ENCODE data around the gene TP63.

Gene TP63

GRCh38 chr3:189632242-189632641, 1.1 kb downstream of the TP63 start:
- no peak overlapping the region for H3K4me3 ChIP-seq (replicated peaks in 1 of 2; ENCODE audit: low read depth in 2 of 2, low read length in 2 of 2)
- TF ChIP-seq, protein P1, sequence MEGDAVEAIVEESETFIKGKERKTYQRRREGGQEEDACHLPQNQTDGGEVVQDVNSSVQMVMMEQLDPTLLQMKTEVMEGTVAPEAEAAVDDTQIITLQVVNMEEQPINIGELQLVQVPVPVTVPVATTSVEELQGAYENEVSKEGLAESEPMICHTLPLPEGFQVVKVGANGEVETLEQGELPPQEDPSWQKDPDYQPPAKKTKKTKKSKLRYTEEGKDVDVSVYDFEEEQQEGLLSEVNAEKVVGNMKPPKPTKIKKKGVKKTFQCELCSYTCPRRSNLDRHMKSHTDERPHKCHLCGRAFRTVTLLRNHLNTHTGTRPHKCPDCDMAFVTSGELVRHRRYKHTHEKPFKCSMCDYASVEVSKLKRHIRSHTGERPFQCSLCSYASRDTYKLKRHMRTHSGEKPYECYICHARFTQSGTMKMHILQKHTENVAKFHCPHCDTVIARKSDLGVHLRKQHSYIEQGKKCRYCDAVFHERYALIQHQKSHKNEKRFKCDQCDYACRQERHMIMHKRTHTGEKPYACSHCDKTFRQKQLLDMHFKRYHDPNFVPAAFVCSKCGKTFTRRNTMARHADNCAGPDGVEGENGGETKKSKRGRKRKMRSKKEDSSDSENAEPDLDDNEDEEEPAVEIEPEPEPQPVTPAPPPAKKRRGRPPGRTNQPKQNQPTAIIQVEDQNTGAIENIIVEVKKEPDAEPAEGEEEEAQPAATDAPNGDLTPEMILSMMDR (IDR thresholded peaks at IDR 0.05; ENCODE audit: low read depth, low read length): no peak
- DNase-seq (ENCODE audit: low read depth in 2 of 2): no peak

DNA sequence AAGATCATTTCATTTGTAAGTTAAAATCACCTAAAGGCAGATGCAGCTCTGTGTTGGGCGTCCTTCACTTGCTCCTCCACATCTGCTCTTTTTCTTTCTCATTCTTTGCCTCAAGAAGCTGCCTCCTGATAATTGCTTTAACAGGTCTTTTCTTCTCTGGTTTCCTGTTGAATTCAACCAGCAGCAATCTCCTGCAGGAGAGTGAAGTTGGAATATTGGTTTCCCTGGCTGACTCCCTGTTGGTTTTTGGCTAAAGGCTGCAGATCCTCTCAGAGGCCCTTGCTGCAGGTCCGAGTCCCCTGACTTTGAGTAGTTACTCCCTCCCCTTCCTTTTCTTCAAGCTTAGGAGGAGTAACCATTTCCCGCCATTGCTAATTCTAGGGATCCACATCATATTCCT, 4.2 kb downstream of the TP63 start:
- DNase-seq (ENCODE audit: low read depth in 2 of 2): no peak
- no peak overlapping the region for H3K4me3 ChIP-seq (replicated peaks in 1 of 2; ENCODE audit: low read depth in 2 of 2, low read length in 2 of 2)
- TF ChIP-seq, protein P1 (IDR thresholded peaks at IDR 0.05; ENCODE audit: low read depth, low read length): no peak

- no peak for DNase-seq (ENCODE audit: low read depth in 2 of 2)
- no peak overlapping the region for H3K4me3 ChIP-seq (replicated peaks in 1 of 2; ENCODE audit: low read depth in 2 of 2, low read length in 2 of 2)
- TF ChIP-seq, protein P1 (IDR thresholded peaks at IDR 0.05; ENCODE audit: low read depth, low read length): no peak
These were observed 4.9 kb downstream of the TP63 start for GRCh38 chr3:189636048-189636447.

DNA sequence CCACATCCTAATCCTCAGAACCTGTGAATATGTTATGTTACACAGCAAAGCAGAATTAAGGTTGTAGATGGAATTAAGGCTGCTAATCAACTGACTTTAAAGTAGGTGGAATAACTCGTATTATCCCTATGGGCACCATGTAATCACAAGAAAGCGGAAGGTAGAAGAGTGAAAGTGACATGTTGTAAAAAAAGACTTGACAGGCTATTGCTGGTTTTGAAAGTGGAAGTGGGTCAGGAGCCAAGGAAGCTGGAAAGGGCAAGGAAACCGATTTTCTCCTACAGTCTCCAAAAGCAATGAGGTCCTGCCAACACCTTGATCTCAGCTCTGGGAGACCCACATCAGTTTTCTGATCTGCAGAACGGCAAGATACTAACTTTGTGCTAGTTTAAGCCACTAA, 6.6 kb downstream of the TP63 start:
- TF ChIP-seq, protein P1 (IDR thresholded peaks at IDR 0.05; ENCODE audit: low read depth, low read length): no peak
- DNase-seq (ENCODE audit: low read depth in 2 of 2): no peak
- no peak overlapping the region for H3K4me3 ChIP-seq (replicated peaks in 1 of 2; ENCODE audit: low read depth in 2 of 2, low read length in 2 of 2)

GRCh38 chr3:189638276-189639031, 7.3 kb downstream of the TP63 start:
- TF ChIP-seq, protein P1 (IDR thresholded peaks at IDR 0.05; ENCODE audit: low read depth, low read length): no peak
- DNase-seq (ENCODE audit: low read depth in 2 of 2): no peak

DNA sequence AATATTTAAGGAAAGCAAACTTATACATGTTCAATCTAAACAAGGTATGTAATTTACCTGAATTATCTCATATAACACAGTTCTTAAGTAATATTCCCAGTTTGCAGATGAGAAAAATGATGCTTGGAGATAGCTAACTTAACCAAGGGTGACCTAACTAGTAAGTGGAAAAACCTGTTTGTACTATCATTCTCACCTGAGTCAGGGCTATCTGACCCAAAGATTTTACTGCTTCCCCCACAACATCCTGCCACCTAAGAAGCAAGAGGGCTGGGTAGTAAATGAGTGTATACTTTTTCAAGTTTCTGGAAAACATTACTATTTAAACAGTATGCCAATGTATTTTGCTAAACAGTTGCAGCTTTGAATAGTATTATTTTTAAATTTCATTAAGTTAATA, 10.6 kb downstream of the TP63 start:
- no peak overlapping the region for H3K4me3 ChIP-seq (replicated peaks in 1 of 2; ENCODE audit: low read depth in 2 of 2, low read length in 2 of 2)
- TF ChIP-seq, protein P1 (IDR thresholded peaks at IDR 0.05; ENCODE audit: low read depth, low read length): no peak
- DNase-seq (ENCODE audit: low read depth in 2 of 2): no peak

More at GRCh38 chr3:189638276-189639031, 7.3 kb downstream of the TP63 start:
- H3K4me3 ChIP-seq (replicated peaks in 1 of 2; ENCODE audit: low read depth in 2 of 2, low read length in 2 of 2): no peak overlapping the region

Measured in cardiac fibroblast (primary cell).